ENCODE results near the gene CACNG7. TPM values are rescaled to one million over a fixed set of nuclear protein-coding genes. Genes with fewer than 3 reads are reported as not detected.
A peak's percentile ranks its signal among the peaks of the same experiment; 100 is the strongest.

CACNG7 gene
- polyA plus RNA-seq, 3 donors: not detected

DNA sequence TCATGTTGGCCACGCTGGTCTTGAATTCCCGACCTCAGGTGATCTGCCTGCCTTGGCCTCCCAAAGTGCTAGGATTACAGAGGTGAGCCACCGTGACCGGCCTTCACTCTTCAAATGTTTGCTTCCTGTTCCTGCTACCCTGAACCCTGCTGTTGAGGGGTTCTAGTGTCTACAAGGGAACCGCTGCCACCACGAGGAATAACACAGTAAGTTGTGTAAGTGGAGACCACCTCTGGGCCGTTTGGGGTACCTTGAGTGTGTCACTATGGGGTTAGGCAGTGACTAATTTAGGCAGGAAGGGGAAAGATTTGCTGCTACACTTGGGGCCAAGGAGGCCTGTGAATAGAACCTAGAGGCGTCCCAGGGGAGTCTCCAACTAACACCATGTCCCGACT is 43.6 kb upstream of the CACNG7 start:
- intact Hi-C loops (cut with micrococcal nuclease): loop anchor here in 1 of 2 donors (1.0 kb wide), 1 partner anchor 13 kb away; no protein-coding TSS in a partner anchor
- peaks cover 0 to 10% (median 1%) of the 10 kb centered on the region in 7 donors for H3K9me3 Mint-ChIP-seq
- Histone ChIP-seq H2AFZ (ENCODE audit: insufficient read depth, low read depth, low read length, poor library complexity, severe bottlenecking) (peak overlapping the region; percentile 55), H3K27me3 (ENCODE audit: control insufficient read depth in 2 of 2, insufficient read depth in 2 of 2, low read length in 2 of 2) (no peaks in the 10 kb centered on the region), H3K9me3 (replicated peaks in 1 of 2; ENCODE audit: control insufficient read depth in 1 of 2, insufficient read depth in 1 of 2, low read length in 2 of 2) (no peaks in the 10 kb centered on the region), H3K4me1 (ENCODE audit: control insufficient read depth in 1 of 2, insufficient read depth in 2 of 2, low read length in 2 of 2) (peaks cover 27 to 32% of the 10 kb centered on the region in 2 donors), H3K27ac (ENCODE audit: low read depth in 1 of 2, low read length in 2 of 2) (peak overlapping the region; percentile 99), H3K36me3 (replicated peaks in 1 of 2; ENCODE audit: control insufficient read depth in 1 of 2, insufficient read depth in 2 of 2, low read length in 2 of 2) (no peaks in the 10 kb centered on the region), H3K9ac (ENCODE audit: insufficient read depth, low read length, poor library complexity, severe bottlenecking) (peak overlapping the region; percentile 90), H3K4me2 (replicated peaks; ENCODE audit: extremely low read depth, low read length, poor library complexity, severe bottlenecking) (peak overlapping the region; percentile 85), H3K4me3 (replicated peaks in 1 of 3; ENCODE audit: low read depth in 2 of 3, low read length in 3 of 3) (peak overlapping the region; percentile 21 to 69 (median 32)), H3K79me2 (ENCODE audit: insufficient read depth, low read length) (peaks cover 27% of the 10 kb centered on the region), H4K20me1 (ENCODE audit: insufficient read depth, low read length) (peaks cover 17% of the 10 kb centered on the region)
- H3K4me3 Mint-ChIP-seq: peak overlapping the region; percentile 91 to 99
- TF ChIP-seq, protein P1, sequence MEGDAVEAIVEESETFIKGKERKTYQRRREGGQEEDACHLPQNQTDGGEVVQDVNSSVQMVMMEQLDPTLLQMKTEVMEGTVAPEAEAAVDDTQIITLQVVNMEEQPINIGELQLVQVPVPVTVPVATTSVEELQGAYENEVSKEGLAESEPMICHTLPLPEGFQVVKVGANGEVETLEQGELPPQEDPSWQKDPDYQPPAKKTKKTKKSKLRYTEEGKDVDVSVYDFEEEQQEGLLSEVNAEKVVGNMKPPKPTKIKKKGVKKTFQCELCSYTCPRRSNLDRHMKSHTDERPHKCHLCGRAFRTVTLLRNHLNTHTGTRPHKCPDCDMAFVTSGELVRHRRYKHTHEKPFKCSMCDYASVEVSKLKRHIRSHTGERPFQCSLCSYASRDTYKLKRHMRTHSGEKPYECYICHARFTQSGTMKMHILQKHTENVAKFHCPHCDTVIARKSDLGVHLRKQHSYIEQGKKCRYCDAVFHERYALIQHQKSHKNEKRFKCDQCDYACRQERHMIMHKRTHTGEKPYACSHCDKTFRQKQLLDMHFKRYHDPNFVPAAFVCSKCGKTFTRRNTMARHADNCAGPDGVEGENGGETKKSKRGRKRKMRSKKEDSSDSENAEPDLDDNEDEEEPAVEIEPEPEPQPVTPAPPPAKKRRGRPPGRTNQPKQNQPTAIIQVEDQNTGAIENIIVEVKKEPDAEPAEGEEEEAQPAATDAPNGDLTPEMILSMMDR (IDR thresholded peaks at IDR 0.05): no peak
- H3K4me1 Mint-ChIP-seq: peaks cover 31% of the 10 kb centered on the region
- 39% methylated on average over 7 of the region's 9 CpGs for WGBS (ENCODE audit: insufficient coverage)
- H3K36me3 Mint-ChIP-seq: peaks cover under 1 to 1% of the 10 kb centered on the region in 2 donors
- H3K27ac Mint-ChIP-seq: peak overlapping the region; percentile 86 to 100 (median 97)
- H3K27me3 Mint-ChIP-seq (ENCODE audit: low read depth in 3 of 3): peaks cover 2 to 25% (median 15%) of the 10 kb centered on the region in 3 donors
- peak in 2 of 3 donors; percentile 55 to 66 for DNase-seq

DNA sequence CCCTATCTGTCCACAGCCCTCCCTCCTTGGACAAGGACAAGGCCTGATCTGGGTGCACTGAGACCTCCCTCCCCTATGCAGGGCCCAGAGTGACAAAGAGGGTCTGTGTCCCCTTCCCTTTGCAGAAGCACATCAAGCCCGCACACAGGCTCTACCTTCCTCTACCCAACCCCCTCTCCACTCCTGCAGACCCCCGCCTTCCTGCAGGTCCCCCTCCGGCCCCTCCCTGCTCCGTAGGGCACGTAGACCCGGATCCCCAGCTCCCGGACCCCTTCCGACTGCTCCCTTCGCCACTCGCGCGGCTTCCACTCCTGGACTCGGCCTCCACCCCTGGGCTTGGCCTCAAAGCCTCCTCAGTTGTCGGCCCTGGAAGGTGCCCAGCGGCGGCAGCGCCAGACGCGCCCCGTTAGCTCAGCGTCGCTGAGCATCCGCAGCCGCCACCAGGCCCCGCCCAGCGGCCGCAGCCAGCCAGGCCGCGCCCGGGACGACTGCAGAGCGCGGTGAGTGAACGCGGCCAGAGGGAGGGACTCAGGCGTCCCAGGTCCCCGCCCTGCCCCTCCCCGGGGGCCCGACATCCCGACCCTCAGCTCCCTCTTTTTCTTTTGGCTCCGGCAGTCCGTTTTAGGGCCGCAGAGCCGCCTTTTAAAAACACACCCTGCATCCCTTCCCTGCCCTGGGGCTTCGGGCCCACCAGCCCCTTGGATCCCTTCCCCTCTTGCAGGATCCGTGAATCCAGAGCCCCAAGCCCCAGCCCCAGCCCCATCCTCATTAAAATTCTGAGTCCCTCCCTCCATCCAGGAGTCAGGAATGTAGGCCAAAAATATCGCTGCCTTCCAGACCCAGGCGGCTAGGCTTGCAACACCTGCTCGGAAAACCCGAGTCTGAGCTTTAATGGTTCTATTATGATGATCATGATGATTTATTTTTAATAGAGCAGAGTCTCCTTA is 42.9 kb upstream of the CACNG7 start:
- Histone ChIP-seq H3K4me2 (replicated peaks; ENCODE audit: extremely low read depth, low read length, poor library complexity, severe bottlenecking) (peak overlapping the region; percentile 85), H4K20me1 (ENCODE audit: insufficient read depth, low read length) (peaks cover 24% of the 10 kb centered on the region), H3K4me3 (replicated peaks in 1 of 3; ENCODE audit: low read depth in 2 of 3, low read length in 3 of 3) (peak overlapping the region; percentile 21 to 69 (median 32)), H3K27me3 (ENCODE audit: control insufficient read depth in 2 of 2, insufficient read depth in 2 of 2, low read length in 2 of 2) (no peaks in the 10 kb centered on the region), H3K4me1 (ENCODE audit: control insufficient read depth in 1 of 2, insufficient read depth in 2 of 2, low read length in 2 of 2) (peaks cover 34 to 39% of the 10 kb centered on the region in 2 donors), H3K27ac (ENCODE audit: low read depth in 1 of 2, low read length in 2 of 2) (peak overlapping the region; percentile 99), H3K9me3 (replicated peaks in 1 of 2; ENCODE audit: control insufficient read depth in 1 of 2, insufficient read depth in 1 of 2, low read length in 2 of 2) (no peaks in the 10 kb centered on the region), H2AFZ (ENCODE audit: insufficient read depth, low read depth, low read length, poor library complexity, severe bottlenecking) (peak overlapping the region; percentile 55), H3K9ac (ENCODE audit: insufficient read depth, low read length, poor library complexity, severe bottlenecking) (peak overlapping the region; percentile 90), H3K79me2 (ENCODE audit: insufficient read depth, low read length) (peaks cover 33% of the 10 kb centered on the region), H3K36me3 (replicated peaks in 1 of 2; ENCODE audit: control insufficient read depth in 1 of 2, insufficient read depth in 2 of 2, low read length in 2 of 2) (no peaks in the 10 kb centered on the region)
- Mint-ChIP-seq H3K27ac (peak overlapping the region; percentile 96 to 100 (median 99)), H3K27me3 (ENCODE audit: low read depth in 3 of 3) (peaks cover 2 to 21% (median 16%) of the 10 kb centered on the region in 3 donors), H3K9me3 (peaks cover 0 to 10% (median 1%) of the 10 kb centered on the region in 7 donors), H3K36me3 (peaks cover 5 to 8% of the 10 kb centered on the region in 2 donors), H3K4me3 (peak overlapping the region; percentile 91 to 99), H3K4me1 (peaks cover 38% of the 10 kb centered on the region)
- peak; percentile 82 to 89 (median 82) for DNase-seq
- WGBS (ENCODE audit: insufficient coverage): 5% methylated on average over 49 of the region's 50 CpGs
- intact Hi-C loops (cut with micrococcal nuclease): loop anchor here in 1 of 2 donors (1.0 to 2.0 kb wide), 2 partner anchors 14 to 23 kb away; no protein-coding TSS in a partner anchor
- TF ChIP-seq, protein P1 (IDR thresholded peaks at IDR 0.05): no peak

All from CD14-positive monocyte (primary cell).